ENCODE data around the gene ZSWIM7.

Gene ZSWIM7

GRCh38 chr17:15931394-15931793, 68.1 kb downstream of the ZSWIM7 start:
- DNase-seq (ENCODE audit: low spot score) = no peak

GRCh38 chr17:15930426-15930825, 69.1 kb downstream of the ZSWIM7 start:
- DNase-seq (ENCODE audit: low spot score) = no peak

- DNase-seq (ENCODE audit: low spot score) = no peak
Measured at GRCh38 chr17:15929941-15930340, 69.6 kb downstream of the ZSWIM7 start.

GRCh38 chr17:15928286-15928785, 71.2 kb downstream of the ZSWIM7 start:
- DNase-seq (ENCODE audit: low spot score) = no peak
